Gastroesophageal sphincter (tissue), 3 donors: ENCODE measurements around the gene PCDHA6.

Source experiments
- EP300 ChIP-seq: sonication (generic); formaldehyde crosslinking; IDR thresholded peaks from one replicate; pipeline ENCODE4 v1.6.1; 2017; ENCODE audit warnings: antibody characterized with exemption, mild to moderate bottlenecking
- POLR2AphosphoS5 ChIP-seq: sonication (generic); formaldehyde crosslinking; IDR thresholded peaks from one replicate; pipeline ENCODE4 v1.6.1; 2017; ENCODE audit warnings: antibody characterized with exemption
- TF ChIP-seq, protein P1 (sequence below), 4 experiments: fragments of 200-600 bp in 2 of 4; fragments of 450-650 bp in 2 of 4; sonication (generic) in 1 of 4; IDR thresholded peaks; one replicate each; pipeline ENCODE4 v1.5.1; 2017 to 2019; ENCODE audit warnings: antibody characterized with exemption in 4 of 4, mild to moderate bottlenecking in 2 of 4, moderate library complexity in 2 of 4

DNA sequence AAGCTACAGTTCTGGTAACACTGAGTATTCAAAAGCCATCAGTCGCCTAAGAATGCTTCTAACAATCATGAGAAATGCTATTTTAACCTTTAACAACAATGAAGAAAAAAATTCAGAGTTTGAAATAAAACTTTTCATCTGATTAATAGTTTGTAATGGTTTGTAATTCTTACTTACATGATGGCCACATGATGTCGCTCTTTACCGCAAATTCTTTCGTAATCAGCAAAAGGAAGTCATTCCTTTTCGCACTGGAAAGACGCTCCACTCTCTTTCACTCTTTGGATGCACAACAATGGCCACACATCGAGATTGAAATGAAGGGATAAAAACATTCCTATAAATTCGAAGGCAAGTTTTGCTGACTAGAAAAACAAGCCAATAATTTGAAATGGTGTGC lies 6.2 kb downstream of the PCDHA6 start, which contains the start of gene PCDHA7:
- TF ChIP-seq, protein P1, sequence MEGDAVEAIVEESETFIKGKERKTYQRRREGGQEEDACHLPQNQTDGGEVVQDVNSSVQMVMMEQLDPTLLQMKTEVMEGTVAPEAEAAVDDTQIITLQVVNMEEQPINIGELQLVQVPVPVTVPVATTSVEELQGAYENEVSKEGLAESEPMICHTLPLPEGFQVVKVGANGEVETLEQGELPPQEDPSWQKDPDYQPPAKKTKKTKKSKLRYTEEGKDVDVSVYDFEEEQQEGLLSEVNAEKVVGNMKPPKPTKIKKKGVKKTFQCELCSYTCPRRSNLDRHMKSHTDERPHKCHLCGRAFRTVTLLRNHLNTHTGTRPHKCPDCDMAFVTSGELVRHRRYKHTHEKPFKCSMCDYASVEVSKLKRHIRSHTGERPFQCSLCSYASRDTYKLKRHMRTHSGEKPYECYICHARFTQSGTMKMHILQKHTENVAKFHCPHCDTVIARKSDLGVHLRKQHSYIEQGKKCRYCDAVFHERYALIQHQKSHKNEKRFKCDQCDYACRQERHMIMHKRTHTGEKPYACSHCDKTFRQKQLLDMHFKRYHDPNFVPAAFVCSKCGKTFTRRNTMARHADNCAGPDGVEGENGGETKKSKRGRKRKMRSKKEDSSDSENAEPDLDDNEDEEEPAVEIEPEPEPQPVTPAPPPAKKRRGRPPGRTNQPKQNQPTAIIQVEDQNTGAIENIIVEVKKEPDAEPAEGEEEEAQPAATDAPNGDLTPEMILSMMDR (IDR thresholded peaks at IDR 0.05), result no peak
- TF ChIP-seq POLR2AphosphoS5 (no peak), EP300 (no peak)
